CD4-positive, alpha-beta T cell treated with Interleukin-15 for 1 hour (primary cell): Measurements from ENCODE around the gene CCNQ.
A peak's percentile ranks its signal among the peaks of the same experiment; 100 is the strongest.
"Not testable (repeated sequence)": the region's sequence is repeated elsewhere in the genome, so short reads cannot be mapped to it uniquely, and the experiment has no call there.

Experiments
- DNase-seq: peaks from one replicate; pipeline ENCODE4 v3.0.0-alpha.2; 2020

CCNQ gene

DNA sequence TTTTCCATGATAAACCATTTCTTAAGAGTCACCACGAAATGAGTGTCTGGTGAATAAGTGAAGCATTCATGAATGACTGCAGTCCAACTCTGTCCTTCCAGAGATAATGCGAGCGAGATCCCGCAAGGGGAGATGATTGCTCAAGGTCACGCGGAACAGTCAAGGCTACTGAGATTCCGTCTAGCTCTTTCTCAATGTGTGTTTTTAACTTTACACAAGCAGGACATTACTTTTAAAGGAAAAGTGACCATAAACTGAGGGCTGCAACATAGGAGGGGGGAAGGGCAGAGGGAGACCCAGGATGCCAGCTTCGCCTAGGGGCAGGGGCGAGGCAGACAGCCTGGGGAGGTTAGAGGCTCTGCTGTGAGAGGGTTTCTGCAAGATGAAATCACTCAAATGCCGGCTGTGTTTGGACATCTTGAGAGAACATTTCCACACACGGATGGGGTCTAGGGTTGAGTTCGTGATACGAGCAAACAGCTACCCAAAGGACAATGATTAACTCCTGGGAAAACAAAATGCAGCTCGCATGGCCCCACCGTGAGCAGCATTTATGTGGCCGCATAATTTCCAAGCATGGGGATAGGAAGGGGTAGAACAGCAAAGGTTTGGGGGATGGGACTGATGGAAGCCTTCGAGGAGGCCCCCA is 23.8 kb upstream of the CCNQ start:
- no peak for DNase-seq

DNA sequence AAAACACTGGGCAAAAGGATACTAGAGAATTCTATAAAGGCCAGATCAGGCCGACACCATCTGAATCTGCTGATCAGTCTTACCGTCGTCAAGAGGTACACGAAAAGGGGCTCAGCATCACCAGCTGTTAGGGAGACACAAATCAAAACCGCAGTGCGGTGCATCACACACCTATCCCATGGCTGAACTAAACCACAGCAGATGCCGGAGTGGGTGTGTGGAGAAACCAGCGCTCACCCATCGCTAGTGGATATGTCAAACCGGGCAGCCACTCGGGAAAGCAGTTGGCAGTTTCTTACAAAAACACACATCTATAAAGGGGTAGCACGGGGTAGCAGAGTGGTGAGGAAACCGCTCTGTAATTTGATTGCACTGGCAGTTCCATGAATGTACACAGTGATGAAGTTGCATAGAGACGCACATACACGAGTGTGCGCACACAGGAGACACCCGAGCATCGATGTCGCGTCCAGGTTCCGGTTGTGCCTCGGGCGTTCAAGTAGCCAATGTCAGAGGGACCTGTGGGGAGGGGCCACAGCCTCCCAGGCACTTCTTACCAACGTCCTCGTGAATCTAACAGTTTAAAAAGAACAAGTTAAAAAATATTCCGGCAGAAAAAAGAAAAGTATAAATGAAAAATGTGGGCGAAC is 23.1 kb upstream of the CCNQ start:
- peak; percentile 14 for DNase-seq

DNA sequence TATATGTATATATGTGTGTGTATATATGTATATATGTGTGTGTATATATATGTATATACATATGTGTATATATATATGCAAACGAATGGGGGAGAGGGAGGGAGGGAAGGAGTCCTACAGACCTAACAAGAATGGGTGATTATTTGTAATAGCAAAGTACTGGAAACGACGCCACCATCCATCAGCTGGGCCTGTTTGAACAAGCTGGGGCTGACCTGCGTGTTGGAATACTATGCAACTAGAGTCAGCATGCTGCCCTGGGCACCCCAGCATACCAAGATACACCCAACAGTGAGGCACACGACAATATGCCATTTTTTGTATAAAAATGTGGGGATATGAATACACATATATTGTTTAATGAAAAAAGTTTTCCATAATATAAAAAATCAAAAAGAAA is 21.6 kb upstream of the CCNQ start:
- DNase-seq: peak; percentile 9

GRCh38 chrX:153614818-153615217 is 15.9 kb upstream of the CCNQ start:
- DNase-seq: no peak

DNA sequence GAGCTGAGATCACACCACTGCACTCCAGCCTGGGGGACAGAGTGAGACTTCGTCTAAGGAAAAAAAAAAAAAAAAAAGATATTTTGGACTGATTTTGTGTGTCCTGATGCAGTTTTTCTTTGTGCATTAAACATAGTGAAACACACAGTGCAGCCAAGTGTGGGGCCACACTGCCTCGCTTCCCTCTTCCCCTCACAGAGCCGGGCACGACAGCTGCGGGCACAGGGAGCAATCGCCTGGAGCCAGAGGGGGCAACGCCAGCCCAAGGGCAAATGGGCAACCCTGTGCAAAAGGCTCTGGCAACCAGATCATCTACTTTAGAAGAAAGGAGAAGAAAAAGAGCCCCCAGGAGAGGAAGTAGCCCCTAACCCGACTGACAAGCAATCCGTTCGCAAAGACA is 13.5 kb upstream of the CCNQ start:
- no peak for DNase-seq

GRCh38 chrX:153611298-153612095 is 12.6 kb upstream of the CCNQ start:
- peak; percentile 10 for DNase-seq

- no peak for DNase-seq
Measured at GRCh38 chrX:153610836-153611213, 11.9 kb upstream of the CCNQ start.

DNA sequence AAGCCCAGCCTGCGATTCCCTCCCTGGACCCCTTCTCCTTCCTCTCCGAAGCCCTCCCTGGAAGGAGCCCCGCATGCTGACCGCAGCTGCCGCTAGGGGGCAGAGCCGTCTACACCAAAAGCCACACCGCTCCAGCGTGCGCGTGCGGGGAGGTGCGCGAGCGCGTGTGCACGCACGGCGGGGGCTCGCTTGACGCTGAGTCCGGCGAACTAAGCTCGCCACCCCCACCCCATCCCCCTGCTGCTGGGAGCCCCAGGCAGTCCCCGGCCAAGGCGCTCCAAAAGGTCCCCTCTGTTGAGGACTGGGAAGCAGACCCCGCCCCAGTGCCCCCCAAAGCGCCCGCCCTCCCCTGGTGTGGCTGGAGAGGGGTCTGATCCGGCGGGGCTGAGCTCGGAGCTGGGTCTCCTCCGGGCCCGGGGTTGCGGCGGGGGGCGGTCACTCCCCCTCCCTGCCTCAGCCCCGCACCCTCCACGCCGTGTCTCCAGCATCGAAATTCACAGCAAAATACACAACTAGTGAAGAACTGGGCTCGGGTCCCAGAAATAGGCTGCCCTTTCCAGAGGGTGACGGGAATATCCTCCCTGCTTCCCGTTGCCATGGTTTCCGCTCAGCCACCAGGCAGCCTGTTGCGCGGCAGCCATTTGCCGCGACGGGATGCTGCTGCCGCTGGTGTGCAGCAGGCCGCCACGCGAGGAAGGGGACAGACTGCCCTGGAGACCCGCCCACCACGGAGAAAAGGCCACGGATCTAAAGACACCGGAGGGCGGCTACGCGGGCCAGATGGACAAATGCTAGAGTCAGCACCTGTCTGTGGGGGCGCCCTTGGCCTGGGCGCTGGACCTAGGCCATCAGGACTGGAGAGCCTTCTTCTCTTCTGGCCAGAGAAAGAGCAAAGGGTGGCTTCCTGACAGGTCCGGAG is 11.2 kb upstream of the CCNQ start:
- peak; percentile 75 for DNase-seq

DNA sequence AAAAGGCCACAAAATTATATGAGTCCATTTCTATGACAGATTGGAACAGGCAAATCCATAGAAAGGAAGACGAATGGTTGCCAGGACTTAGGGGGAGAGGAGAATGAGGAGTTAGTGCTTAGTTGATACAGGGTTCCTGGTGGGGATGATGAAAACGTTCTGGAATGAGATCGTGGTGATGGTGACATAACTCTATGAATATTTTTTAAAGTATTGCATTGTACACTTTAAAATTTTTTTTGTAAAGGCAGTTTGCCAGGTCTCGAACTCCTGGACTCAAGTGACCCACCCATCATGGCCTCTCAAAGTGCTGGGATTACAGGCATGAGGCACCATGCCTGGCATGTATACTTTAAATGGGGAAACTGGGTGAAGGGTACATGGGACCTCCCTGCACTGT is 9.9 kb upstream of the CCNQ start:
- no peak for DNase-seq

DNA sequence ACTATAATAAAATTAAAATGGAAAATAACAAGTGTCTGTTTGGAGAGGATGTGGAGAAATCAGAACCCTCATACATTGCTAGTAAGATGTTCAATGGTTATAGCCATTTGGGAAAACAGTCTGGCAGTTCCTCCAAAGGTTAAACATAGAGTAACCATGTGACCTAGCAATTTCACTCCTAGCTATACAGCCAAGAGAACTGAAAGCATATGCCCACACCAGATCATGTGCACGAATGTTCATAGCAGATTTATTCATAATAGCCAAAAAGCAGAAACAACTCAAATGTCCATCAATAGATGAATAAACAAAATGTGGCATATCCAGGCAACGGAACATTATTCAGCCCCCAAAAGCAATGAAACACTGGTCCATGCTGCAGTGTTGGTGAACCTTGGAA is 9.4 kb upstream of the CCNQ start:
- no peak for DNase-seq

DNA sequence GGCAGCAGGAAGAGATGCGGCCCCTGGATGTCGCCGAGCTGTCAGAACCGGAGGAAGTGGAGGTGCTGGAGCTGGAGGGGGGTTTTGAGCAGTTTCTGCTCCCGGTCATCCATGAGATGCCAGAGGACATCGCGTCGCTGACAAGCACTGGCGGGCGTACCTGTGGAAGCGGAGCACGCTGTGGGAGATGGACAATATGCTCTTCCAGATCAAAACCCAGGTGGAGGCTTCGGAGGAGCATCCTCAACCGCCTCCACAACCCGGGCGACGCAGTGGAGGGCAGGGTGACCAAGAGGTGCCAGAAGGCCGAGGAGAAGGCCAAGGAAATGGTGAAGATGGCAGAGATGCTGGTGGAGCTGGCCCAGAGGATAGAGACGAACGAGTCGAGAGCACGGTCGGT is 7.6 kb upstream of the CCNQ start:
- no peak for DNase-seq

DNA sequence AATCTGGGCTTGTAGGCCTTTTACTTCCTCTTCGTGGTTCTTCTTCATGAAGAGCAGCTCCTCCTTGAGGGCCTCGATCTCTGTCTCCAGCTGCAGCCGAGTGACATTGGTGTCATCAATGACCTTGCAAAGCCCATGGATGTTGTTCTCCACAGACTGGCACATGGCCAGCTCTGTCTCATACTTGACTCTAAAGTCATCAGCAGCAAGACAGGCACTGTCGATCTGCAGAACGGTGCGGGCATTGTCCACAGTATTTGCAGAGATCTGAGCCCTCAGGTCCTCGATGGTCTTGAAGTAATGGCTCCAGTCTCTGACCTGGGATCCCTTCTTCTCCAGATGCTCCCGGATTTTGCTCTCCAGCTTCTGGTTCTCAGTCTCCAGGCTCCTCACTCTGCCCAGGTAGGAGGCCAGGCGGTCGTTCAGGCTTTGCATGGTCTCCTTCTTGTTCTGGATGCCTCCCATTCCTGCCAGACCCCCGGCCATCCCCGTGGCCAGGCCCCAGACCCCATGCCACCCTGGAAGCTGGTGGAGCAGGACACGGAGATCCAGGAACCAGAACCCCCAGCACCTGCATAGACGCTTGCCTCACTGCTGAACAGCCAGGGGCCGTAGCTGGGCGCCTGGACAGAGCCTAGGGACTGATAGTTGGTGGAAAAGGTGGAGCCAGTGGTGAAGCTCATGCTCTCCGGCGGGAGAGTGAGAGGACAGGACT is 5.9 kb upstream of the CCNQ start:
- not testable (repeated sequence) for DNase-seq

DNA sequence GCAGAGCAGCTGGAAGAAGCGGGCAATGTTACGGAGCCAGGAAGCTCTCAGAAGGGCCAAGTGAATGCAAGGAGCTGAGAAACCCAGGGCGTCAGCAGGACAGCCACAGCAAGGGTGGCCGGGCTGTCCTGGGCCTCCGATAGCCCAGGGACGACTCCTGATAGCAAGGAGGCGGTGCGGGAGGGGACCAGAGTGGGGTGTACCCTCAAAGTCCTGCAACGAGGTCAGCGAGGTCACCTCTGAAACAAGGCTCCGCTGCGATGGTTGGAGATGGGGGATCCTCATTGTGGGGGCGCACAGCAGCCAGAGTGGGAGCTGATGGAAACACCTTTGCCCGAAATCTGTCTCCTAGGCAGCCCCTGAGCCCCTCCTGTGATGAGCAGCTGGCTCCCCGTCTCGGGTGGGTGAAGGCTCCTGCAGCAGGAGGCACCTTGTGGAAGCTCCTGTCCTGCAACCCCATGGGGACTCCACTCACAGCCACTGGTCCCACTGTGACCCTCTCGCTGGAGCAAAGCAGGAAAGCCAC is 4.3 kb upstream of the CCNQ start:
- no peak for DNase-seq

GRCh38 chrX:153602601-153603000 is 3.7 kb upstream of the CCNQ start:
- DNase-seq: no peak

GRCh38 chrX:153601511-153602110 is 2.7 kb upstream of the CCNQ start:
- no peak for DNase-seq

DNA sequence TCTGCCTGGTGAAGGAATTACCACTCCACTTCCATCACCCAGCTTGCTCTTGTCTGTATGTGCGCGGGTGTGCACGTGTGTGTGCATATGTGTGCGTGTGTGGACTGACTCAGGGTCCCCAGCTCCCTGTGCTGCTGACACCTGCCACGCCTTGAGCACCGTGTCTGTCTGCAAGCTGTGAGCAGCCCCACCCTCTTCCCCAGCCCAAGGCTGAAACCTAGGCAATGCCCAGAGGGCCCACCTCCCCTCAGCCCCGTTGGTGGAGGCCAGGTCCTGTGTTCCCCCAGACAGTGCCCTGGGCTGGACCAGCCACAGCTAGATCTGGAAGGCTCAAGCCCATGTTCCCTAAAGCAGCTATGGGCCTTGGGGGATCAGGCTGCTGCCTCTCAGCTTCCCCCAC is 2.0 kb upstream of the CCNQ start:
- no peak for DNase-seq

DNA sequence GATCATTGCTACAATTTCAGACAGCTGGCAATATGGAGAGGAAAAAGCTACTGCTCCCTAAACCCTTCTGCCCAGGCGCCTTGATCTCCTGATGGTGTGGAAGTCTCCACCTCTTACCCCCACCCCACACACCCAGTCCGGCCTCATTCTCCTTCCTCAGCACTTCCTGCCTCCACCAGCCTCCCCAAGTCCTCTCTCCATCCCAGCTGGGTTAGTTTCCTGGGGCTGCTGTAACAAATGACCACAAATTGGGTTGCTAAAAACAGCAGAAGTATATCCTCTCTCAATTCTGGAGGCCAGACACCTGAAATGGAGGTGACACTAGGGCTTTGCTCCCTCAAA is 1.1 kb upstream of the CCNQ start:
- DNase-seq: no peak

DNA sequence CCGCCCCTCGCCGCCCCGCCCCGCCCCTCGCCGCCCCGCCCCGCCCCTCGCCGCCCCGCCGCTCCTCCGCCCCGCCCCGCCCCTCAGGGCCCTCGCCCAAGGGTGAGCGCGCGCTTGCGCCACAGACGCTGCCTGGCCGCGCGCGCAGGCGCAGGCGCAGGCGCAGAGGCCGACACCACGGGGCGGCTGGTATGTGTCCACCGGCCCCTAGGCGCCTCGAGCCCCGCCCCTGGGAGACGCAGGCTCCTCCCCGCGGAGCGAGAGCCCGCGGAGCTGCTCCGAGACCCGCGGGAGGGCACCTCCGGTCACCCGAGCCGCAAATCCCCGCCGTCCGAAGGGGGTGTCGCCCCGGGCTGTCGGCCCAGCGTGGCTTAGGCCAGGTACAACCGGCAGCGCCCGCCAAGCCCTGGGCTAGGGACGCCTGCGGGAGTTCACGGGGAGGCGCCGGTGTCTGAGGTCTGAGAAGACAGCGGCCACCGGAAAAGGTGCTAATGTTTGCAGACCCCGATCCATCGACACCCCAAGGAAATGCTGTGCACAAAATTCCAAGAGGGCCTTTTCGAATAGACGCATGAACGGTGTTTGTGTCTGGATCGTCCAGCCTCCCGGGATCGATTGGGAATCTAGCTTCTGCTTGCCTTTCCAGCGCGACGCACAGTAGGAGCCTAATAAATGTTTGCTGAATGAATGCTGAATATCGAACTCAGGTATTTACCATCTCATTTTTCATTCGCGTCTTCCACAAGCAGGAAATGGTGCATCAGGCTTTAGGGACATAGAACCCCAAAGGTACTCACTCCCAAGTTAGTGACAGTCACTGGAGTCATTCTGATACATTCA is 473 bp upstream of the CCNQ start:
- peak; percentile 92 for DNase-seq

DNA sequence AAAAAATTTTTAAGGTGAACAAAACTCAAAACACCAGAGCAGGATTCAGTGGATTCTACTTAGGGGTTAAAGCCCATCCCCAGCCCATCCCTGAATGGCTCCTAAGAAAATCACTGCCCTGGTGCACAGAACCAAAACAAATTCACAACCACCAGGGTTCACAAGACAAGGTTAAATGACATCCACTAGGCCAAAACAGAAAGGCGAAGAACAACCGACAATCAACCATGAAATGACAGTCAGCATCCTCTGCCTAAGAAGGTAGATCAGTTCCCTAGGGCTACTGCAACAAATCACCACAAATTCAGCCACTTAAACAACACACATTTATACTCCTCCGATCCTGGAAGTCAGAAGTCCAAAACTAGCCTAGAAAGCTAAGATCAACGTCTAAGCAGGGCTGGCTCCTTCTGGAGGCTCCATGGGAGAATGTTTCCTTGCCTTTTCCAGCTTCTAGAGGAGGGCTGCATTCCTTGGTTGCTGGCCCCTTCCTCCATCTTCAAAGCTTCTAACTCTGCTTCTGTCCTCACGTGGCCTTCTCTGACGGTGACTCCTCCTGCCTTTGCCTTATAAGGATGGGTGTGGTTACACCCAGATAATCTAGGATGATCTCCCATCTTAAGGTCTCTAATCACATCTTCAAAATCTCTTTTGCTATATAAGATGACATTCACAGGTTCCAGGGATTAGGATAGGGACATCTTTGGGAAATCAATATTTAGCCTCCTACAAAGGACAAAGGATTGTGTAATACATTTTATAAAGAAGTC is 1.8 kb downstream of the CCNQ start:
- no peak for DNase-seq
